ENCODE data around the gene FBXO47.

Gene FBXO47

DNA sequence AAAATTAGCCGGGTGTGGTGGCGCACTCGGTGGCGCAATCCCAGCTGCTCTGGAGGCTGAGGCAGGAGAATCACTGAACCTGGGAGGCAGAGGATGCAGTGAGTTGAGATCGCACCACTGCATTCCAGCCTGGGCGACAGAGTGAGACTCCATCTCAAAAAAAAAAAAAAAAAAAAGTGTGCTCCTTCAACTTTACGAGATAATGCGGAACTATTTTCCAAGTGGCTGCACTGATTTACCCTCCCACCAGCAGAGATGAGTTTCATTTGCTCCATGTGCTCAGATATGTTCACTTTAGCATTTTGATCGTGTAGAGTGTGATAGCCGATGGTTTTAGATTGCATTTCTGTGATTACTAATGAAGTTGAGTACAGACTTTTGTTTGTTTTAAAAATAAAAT, 61.8 kb downstream of the FBXO47 start:
- Histone ChIP-seq H3K36me3 (ENCODE audit: control insufficient read depth, insufficient read depth, low read length) (peaks cover 13% of the 10 kb centered on the region), H3K27ac (ENCODE audit: low read depth, low read length) (no peak overlapping the region), H3K4me3 (ENCODE audit: low read length) (no peak overlapping the region), H3K27me3 (ENCODE audit: control insufficient read depth, insufficient read depth, low read length) (no peaks in the 10 kb centered on the region), H3K9ac (ENCODE audit: low read length) (no peak overlapping the region), H3K4me1 (ENCODE audit: control insufficient read depth, insufficient read depth, low read length) (peaks cover 10% of the 10 kb centered on the region)

DNA sequence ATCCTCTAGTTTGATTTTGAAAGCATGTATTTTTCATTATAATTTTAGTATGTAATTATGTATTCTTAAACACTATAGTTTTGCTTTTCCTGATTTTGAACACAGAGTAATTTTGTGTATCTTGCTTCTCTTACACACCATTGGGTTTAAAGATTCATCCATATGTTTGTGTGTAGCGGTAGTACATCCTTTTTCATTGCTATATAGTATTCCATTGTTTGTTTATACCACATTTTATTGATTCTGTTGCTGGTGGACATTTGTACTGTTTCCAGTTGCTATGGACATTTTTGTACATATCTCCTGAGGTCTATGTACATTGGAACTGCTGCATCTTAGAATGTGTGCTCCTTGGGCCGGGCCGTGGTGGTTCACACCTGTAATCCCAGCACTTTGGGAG, 62.3 kb downstream of the FBXO47 start:
- peaks cover 13% of the 10 kb centered on the region for H3K36me3 ChIP-seq (ENCODE audit: control insufficient read depth, insufficient read depth, low read length)
- peaks cover 10% of the 10 kb centered on the region for H3K4me1 ChIP-seq (ENCODE audit: control insufficient read depth, insufficient read depth, low read length)
- H3K4me3 ChIP-seq (ENCODE audit: low read length): no peak overlapping the region

GRCh38 chr17:38903404-38903803, 63.8 kb downstream of the FBXO47 start:
- H3K4me3 ChIP-seq (ENCODE audit: low read length): no peak overlapping the region
- no peaks in the 10 kb centered on the region for H3K27me3 ChIP-seq (ENCODE audit: control insufficient read depth, insufficient read depth, low read length)
- H3K36me3 ChIP-seq (ENCODE audit: control insufficient read depth, insufficient read depth, low read length): peaks cover 15% of the 10 kb centered on the region
- no peak overlapping the region for H3K27ac ChIP-seq (ENCODE audit: low read depth, low read length)
- no peak overlapping the region for H3K9ac ChIP-seq (ENCODE audit: low read length)
- peaks cover 10% of the 10 kb centered on the region for H3K4me1 ChIP-seq (ENCODE audit: control insufficient read depth, insufficient read depth, low read length)

More for the DNA sequence above, 62.3 kb downstream of the FBXO47 start:
- no peak overlapping the region for H3K27ac ChIP-seq (ENCODE audit: low read depth, low read length)
- H3K27me3 ChIP-seq (ENCODE audit: control insufficient read depth, insufficient read depth, low read length): no peaks in the 10 kb centered on the region
- no peak overlapping the region for H3K9ac ChIP-seq (ENCODE audit: low read length)

- Histone ChIP-seq H3K4me1 (ENCODE audit: control insufficient read depth, insufficient read depth, low read length) (peaks cover 22% of the 10 kb centered on the region), H3K27me3 (ENCODE audit: control insufficient read depth, insufficient read depth, low read length) (no peaks in the 10 kb centered on the region), H3K27ac (ENCODE audit: low read depth, low read length) (no peak overlapping the region), H3K4me3 (ENCODE audit: low read length) (peak overlapping the region; percentile 11), H3K9ac (ENCODE audit: low read length) (no peak overlapping the region), H3K36me3 (ENCODE audit: control insufficient read depth, insufficient read depth, low read length) (peaks cover 25% of the 10 kb centered on the region)
Measured at GRCh38 chr17:38900978-38901656, 66.1 kb downstream of the FBXO47 start.

GRCh38 chr17:38899421-38899820, 67.8 kb downstream of the FBXO47 start:
- Histone ChIP-seq H3K27me3 (ENCODE audit: control insufficient read depth, insufficient read depth, low read length) (no peaks in the 10 kb centered on the region), H3K27ac (ENCODE audit: low read depth, low read length) (no peak overlapping the region), H3K4me1 (ENCODE audit: control insufficient read depth, insufficient read depth, low read length) (peaks cover 22% of the 10 kb centered on the region), H3K4me3 (ENCODE audit: low read length) (no peak overlapping the region), H3K9ac (ENCODE audit: low read length) (no peak overlapping the region), H3K36me3 (ENCODE audit: control insufficient read depth, insufficient read depth, low read length) (peaks cover 23% of the 10 kb centered on the region)

DNA sequence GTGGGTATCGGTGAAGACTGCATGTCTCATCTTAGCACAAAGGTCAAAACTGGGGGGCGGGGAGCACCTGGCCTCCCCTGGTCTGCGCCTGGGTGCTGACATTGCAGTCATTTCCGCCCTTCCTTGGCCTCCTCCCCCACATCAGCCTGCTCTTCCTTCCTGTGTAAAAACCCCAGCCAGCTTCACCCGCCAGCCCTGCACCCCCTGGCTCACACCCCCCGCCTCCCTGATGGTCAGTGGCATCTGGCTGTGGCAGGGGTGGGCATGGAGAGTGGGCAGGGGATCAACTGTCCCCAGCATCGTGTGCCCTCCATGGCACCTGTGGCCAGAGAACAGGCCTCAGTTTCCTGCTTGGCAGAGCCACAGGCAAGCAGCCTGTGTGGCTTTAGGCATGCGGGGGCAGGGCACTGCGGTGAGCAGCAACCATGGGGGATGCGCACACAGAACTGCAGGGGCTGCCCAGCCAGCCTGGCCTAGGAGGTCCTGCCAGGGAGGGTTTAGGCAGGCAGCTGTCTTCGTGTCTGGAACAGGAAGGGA, 68.3 kb downstream of the FBXO47 start:
- H3K9ac ChIP-seq (ENCODE audit: low read length): no peak overlapping the region
- peak overlapping the region; percentile 6 for H3K27ac ChIP-seq (ENCODE audit: low read depth, low read length)
- peaks cover 23% of the 10 kb centered on the region for H3K36me3 ChIP-seq (ENCODE audit: control insufficient read depth, insufficient read depth, low read length)
- no peak overlapping the region for H3K4me3 ChIP-seq (ENCODE audit: low read length)
- no peaks in the 10 kb centered on the region for H3K27me3 ChIP-seq (ENCODE audit: control insufficient read depth, insufficient read depth, low read length)
- peaks cover 22% of the 10 kb centered on the region for H3K4me1 ChIP-seq (ENCODE audit: control insufficient read depth, insufficient read depth, low read length)

DNA sequence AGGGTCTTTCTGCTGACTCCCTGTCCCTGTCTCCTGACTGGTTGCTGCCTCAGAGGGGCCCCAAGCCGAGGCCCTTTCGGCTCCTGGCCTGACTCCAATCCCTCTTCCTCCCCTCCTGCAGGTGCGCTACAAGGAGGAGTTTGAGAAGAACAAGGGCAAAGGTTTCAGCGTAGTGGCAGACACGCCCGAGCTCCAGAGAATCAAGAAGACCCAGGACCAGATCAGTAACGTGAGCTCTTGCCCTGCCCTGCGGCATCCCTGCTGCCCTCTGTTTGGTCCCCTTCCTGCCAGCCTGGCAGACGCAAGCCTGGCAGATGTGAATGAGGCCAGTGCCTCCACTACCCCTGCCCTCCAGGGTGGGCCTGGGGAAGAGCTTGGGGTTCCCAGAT, 68.9 kb downstream of the FBXO47 start:
- no peak overlapping the region for H3K4me3 ChIP-seq (ENCODE audit: low read length)
- H3K9ac ChIP-seq (ENCODE audit: low read length): no peak overlapping the region
- peaks cover 22% of the 10 kb centered on the region for H3K36me3 ChIP-seq (ENCODE audit: control insufficient read depth, insufficient read depth, low read length)
- peak overlapping the region; percentile 6 for H3K27ac ChIP-seq (ENCODE audit: low read depth, low read length)
- peaks cover 22% of the 10 kb centered on the region for H3K4me1 ChIP-seq (ENCODE audit: control insufficient read depth, insufficient read depth, low read length)
- no peaks in the 10 kb centered on the region for H3K27me3 ChIP-seq (ENCODE audit: control insufficient read depth, insufficient read depth, low read length)

- no peak overlapping the region for H3K9ac ChIP-seq (ENCODE audit: low read length)
- peak overlapping the region; percentile 66 for H3K27ac ChIP-seq (ENCODE audit: low read depth, low read length)
- peaks cover 21% of the 10 kb centered on the region for H3K36me3 ChIP-seq (ENCODE audit: control insufficient read depth, insufficient read depth, low read length)
- H3K4me1 ChIP-seq (ENCODE audit: control insufficient read depth, insufficient read depth, low read length): peaks cover 27% of the 10 kb centered on the region
- peak overlapping the region; percentile 14 for H3K4me3 ChIP-seq (ENCODE audit: low read length)
- no peaks in the 10 kb centered on the region for H3K27me3 ChIP-seq (ENCODE audit: control insufficient read depth, insufficient read depth, low read length)
Measured at GRCh38 chr17:38897671-38898290, 69.4 kb downstream of the FBXO47 start.

GRCh38 chr17:38897176-38897575, 70.0 kb downstream of the FBXO47 start:
- Histone ChIP-seq H3K4me3 (ENCODE audit: low read length) (no peak overlapping the region), H3K36me3 (ENCODE audit: control insufficient read depth, insufficient read depth, low read length) (peaks cover 25% of the 10 kb centered on the region), H3K4me1 (ENCODE audit: control insufficient read depth, insufficient read depth, low read length) (peaks cover 27% of the 10 kb centered on the region), H3K27me3 (ENCODE audit: control insufficient read depth, insufficient read depth, low read length) (no peaks in the 10 kb centered on the region), H3K27ac (ENCODE audit: low read depth, low read length) (peak overlapping the region; percentile 15), H3K9ac (ENCODE audit: low read length) (no peak overlapping the region)

GRCh38 chr17:38896346-38896954, 70.8 kb downstream of the FBXO47 start:
- no peak overlapping the region for H3K4me3 ChIP-seq (ENCODE audit: low read length)
- no peaks in the 10 kb centered on the region for H3K27me3 ChIP-seq (ENCODE audit: control insufficient read depth, insufficient read depth, low read length)
- peaks cover 26% of the 10 kb centered on the region for H3K4me1 ChIP-seq (ENCODE audit: control insufficient read depth, insufficient read depth, low read length)
- H3K36me3 ChIP-seq (ENCODE audit: control insufficient read depth, insufficient read depth, low read length): peaks cover 31% of the 10 kb centered on the region
- no peak overlapping the region for H3K9ac ChIP-seq (ENCODE audit: low read length)
- no peak overlapping the region for H3K27ac ChIP-seq (ENCODE audit: low read depth, low read length)

- Histone ChIP-seq H3K4me1 (ENCODE audit: control insufficient read depth, insufficient read depth, low read length) (peaks cover 17% of the 10 kb centered on the region), H3K36me3 (ENCODE audit: control insufficient read depth, insufficient read depth, low read length) (peaks cover 41% of the 10 kb centered on the region), H3K27ac (ENCODE audit: low read depth, low read length) (no peak overlapping the region), H3K4me3 (ENCODE audit: low read length) (no peak overlapping the region), H3K27me3 (ENCODE audit: control insufficient read depth, insufficient read depth, low read length) (no peaks in the 10 kb centered on the region), H3K9ac (ENCODE audit: low read length) (no peak overlapping the region)
Measured at GRCh38 chr17:38894276-38894675, 72.9 kb downstream of the FBXO47 start.

DNA sequence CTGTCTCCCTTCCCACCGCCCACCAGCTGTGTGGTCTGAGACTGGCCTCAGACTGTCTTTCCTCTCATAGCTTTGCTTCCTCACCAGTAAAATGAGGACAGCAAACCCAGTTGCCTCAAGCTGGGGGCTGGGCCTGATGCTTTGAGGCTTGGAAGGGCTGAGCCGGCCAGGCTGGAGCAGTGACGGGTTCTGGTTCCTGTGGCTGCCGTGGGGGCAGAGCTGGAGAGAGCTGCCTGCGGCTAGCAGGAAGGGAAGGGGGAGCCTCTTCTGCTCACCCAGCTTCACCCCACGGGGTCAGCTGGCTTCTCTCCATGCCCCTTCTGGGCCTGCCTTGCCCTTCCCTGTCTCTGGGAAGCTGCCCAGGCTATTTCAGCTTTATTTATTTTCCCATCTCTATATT, 73.6 kb downstream of the FBXO47 start:
- Histone ChIP-seq H3K4me3 (ENCODE audit: low read length) (no peak overlapping the region), H3K36me3 (ENCODE audit: control insufficient read depth, insufficient read depth, low read length) (peaks cover 41% of the 10 kb centered on the region), H3K27me3 (ENCODE audit: control insufficient read depth, insufficient read depth, low read length) (no peaks in the 10 kb centered on the region), H3K9ac (ENCODE audit: low read length) (no peak overlapping the region), H3K4me1 (ENCODE audit: control insufficient read depth, insufficient read depth, low read length) (peaks cover 17% of the 10 kb centered on the region), H3K27ac (ENCODE audit: low read depth, low read length) (no peak overlapping the region)

Data from rectal smooth muscle tissue (tissue), 1 donor.